NB4 (cell line): Measurements from ENCODE around the gene ZEB2.

ENCODE experiments used
- POLR2A ChIP-seq: IDR thresholded peaks from 2 replicates; pipeline ENCODE4 v1.6.1; 2011; ENCODE audit warnings: mild to moderate bottlenecking; ENCODE audit not compliant: insufficient read length; ENCODE audit errors: extremely low read depth
- TF ChIP-seq, protein P1 (sequence below): IDR thresholded peaks from one replicate; pipeline ENCODE4 v1.5.1; 2012; ENCODE audit warnings: low read depth, low read length

DNA sequence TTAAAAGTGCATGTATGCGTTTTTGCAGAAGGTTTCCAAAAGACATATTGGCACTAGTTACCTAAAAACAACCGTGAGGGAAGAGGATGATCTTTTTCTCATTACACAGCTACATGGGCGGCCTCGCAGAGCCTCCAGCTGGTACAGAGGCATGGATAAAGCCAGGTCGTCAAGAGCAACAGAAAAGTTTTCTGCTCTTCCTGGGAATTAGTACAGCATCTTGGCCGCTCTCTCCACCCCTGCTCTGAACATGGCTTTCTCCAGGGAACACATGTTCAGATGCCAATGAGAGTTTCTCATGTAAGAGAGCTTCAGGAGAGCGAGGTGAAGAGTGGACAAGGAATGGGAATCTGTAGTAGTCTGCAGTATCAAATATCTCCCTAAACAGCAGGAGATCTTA, 108.4 kb downstream of the ZEB2 start:
- TF ChIP-seq, protein P1, sequence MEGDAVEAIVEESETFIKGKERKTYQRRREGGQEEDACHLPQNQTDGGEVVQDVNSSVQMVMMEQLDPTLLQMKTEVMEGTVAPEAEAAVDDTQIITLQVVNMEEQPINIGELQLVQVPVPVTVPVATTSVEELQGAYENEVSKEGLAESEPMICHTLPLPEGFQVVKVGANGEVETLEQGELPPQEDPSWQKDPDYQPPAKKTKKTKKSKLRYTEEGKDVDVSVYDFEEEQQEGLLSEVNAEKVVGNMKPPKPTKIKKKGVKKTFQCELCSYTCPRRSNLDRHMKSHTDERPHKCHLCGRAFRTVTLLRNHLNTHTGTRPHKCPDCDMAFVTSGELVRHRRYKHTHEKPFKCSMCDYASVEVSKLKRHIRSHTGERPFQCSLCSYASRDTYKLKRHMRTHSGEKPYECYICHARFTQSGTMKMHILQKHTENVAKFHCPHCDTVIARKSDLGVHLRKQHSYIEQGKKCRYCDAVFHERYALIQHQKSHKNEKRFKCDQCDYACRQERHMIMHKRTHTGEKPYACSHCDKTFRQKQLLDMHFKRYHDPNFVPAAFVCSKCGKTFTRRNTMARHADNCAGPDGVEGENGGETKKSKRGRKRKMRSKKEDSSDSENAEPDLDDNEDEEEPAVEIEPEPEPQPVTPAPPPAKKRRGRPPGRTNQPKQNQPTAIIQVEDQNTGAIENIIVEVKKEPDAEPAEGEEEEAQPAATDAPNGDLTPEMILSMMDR = no peak
- TF ChIP-seq POLR2A = no peak
